Panc1 (cell line): Measurements from ENCODE around the gene UMOD. TPM values are rescaled to one million over a fixed set of nuclear protein-coding genes. Genes with fewer than 3 reads are reported as not detected.

Experiments
- ATAC-seq: fragments of 200-7000 bp; cut with Tn5 transposase; 2 replicates; pipeline ENCODE4 v1.9.1; 2020; ENCODE audit warnings: mild to moderate bottlenecking, moderate library complexity
- BruUV-seq: library from RNA; stranded (reverse); fragments of 400-500 nt; replicated peaks from 2 replicates; lab custom pipeline; 2021; lab: Mats Ljungman, UMichigan
- CTCF ChIA-PET: fragments of 300-600 bp; sonication (Branson Sonifier 250); formaldehyde crosslinking; loops from one replicate; lab custom pipeline; 2022; ENCODE audit warnings: antibody characterized with exemption; lab: Charles Lee
- POLR2A ChIA-PET: fragments of 300-600 bp; sonication (Branson Sonifier 250); formaldehyde crosslinking; loops from one replicate; lab custom pipeline; 2022; ENCODE audit warnings: antibody characterized with exemption; lab: Charles Lee
- DNase-seq: peaks from one replicate; pipeline ENCODE4 v3.0.0-alpha.2; 2010; ENCODE audit warnings: low read depth, low spot score
- H3K27ac ChIP-seq: 2 replicates; pipeline ENCODE4 v1.5.1; 2011; ENCODE audit warnings: mild to moderate bottlenecking, low read length, inconsistent platforms
- H3K27me3 ChIP-seq: fragments of 200-500 bp; sonication (Bioruptor generic); 2 replicates; pipeline ENCODE4 v1.6.0; 2014; ENCODE audit warnings: low read length, inconsistent platforms; ENCODE audit not compliant: control insufficient read depth, insufficient read depth
- H3K36me3 ChIP-seq: fragments of 200-500 bp; sonication (Bioruptor generic); 2 replicates; pipeline ENCODE4 v1.5.1; 2014; ENCODE audit warnings: inconsistent platforms, mild to moderate bottlenecking, low read length, moderate library complexity; ENCODE audit not compliant: control insufficient read depth, insufficient read depth
- H3K4me1 ChIP-seq: 2 replicates; pipeline ENCODE4 v1.5.1; 2011; ENCODE audit warnings: inconsistent platforms, mild to moderate bottlenecking, low read length, moderate library complexity; ENCODE audit not compliant: control insufficient read depth, insufficient read depth
- H3K4me3 ChIP-seq, 2 experiments: 2 replicates each; pipeline ENCODE4 v1.5.1; 2011 to 2012; ENCODE audit warnings: low read depth in 2 of 2, low read length in 2 of 2, mild to moderate bottlenecking in 2 of 2, inconsistent platforms in 1 of 2, moderate library complexity in 1 of 2
- H3K9me3 ChIP-seq: fragments of 200-500 bp; sonication (Bioruptor generic); 2 replicates; pipeline ENCODE4 v1.5.1; 2014; ENCODE audit warnings: low read depth, mild to moderate bottlenecking, inconsistent platforms, low read length, moderate library complexity; ENCODE audit not compliant: control insufficient read depth, insufficient read depth
- POLR2AphosphoS5 ChIP-seq: IDR thresholded peaks from 2 replicates; pipeline ENCODE4 v1.6.1; 2012; ENCODE audit warnings: mild to moderate bottlenecking, low read depth, low read length, moderate library complexity
- SIN3A ChIP-seq: IDR thresholded peaks from 2 replicates; pipeline ENCODE4 v1.6.1; 2012; ENCODE audit warnings: low read depth, mild to moderate bottlenecking, low read length, moderate library complexity, borderline replicate concordance; ENCODE audit not compliant: insufficient read depth
- TCF7L2 ChIP-seq: IDR thresholded peaks from 2 replicates; pipeline ENCODE4 v1.6.1; 2011; ENCODE audit warnings: mild to moderate bottlenecking, low read depth, low read length, inconsistent platforms
- in situ Hi-C: cut with HindIII; loops from 2 replicates; pipeline ENCODE4 v1.10.0; 2016; ENCODE audit warnings: low sequenced_read_pairs, low pct_unique_long_range_greater_than_20kb
- intact Hi-C: fragments of 100-400 bp; cut with micrococcal nuclease; formaldehyde crosslinking; loops from one replicate; pipeline ENCODE4 v1.10.0; 2022; ENCODE audit not compliant: unreplicated experiment
- total RNA-seq: library from RNA; stranded (reverse); gene quantifications from one replicate; pipeline ENCODE4 v1.2.1, GENCODE V29; 2021; ENCODE audit not compliant: unreplicated experiment
- TF ChIP-seq, protein P1 (sequence below): fragments of 450-650 bp; IDR thresholded peaks from 2 replicates; pipeline ENCODE4 v1.5.1; 2017; ENCODE audit warnings: mild to moderate bottlenecking
- TF ChIP-seq, protein P2 (sequence below), 2 experiments: IDR thresholded peaks; 2 replicates each; pipeline ENCODE4 v1.6.1; 2011 to 2012; ENCODE audit warnings: low read depth in 2 of 2, control low read depth in 1 of 2, low read length in 1 of 2, mild to moderate bottlenecking in 1 of 2, moderate library complexity in 1 of 2; ENCODE audit not compliant: insufficient read depth in 1 of 2

The UMOD gene
- total RNA-seq, 1 experiment from 2014 or later, result not detected

DNA sequence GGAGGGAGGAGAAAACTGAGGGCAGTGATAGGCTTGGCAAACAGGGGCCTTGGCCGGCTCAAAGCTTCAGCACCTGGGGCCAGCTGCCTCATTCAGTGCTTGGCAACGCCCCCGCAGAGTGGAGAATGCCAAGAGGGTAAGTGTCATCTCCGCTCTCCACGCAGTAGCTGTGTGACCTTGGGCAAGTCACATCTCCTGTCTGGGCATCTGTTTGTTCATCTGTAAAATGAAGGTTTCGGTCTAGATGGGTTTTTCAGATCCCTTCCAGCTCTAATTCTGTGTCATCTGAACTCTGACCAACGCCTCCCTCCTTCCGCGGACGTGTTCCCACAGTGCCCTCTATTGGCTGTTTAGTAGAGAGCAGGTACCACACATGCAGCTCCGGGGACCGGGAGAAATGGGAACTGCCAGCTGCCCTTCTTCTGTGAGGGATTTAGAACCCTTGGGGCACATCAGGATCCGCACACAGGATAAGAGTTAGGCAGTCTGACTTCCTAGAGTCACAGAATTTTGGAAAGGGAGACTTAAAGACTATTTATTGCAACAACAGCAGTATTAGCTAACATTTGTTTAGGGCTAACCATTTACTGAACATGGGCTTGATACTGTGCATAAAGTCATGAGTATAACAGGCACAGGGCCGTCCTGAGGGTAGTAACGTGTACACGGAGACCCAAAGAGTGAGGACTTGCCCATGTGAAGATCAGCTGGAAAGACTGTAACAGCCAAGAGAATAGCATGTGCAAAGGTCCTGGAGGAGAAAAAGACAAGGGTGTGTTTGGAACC is 52.0 kb downstream of the UMOD start:
- ATAC-seq (peak; percentile 97), DNase-seq (peak; percentile 43)
- in situ Hi-C loops, result no loop called here
- no TSS peak for BruUV-seq
- peaks cover 3% of the 10 kb centered on the region; the same call in 1 of the 2 replicates for H3K4me1 ChIP-seq
- no peak overlapping the region for H3K4me3 ChIP-seq
- H3K27ac ChIP-seq, result no peak overlapping the region
- intact Hi-C loops, result loop anchor here (1.0 kb wide), 1 partner anchor 393 kb away; no protein-coding TSS in a partner anchor
- H3K27me3 ChIP-seq, result peaks cover 21% of the 10 kb centered on the region
- POLR2A ChIA-PET, result interaction anchor here (0.5 kb wide), 1 partner anchor 71 kb away, joined by 5 read pairs; no protein-coding TSS in a partner anchor
- no peaks in the 10 kb centered on the region for H3K36me3 ChIP-seq
- CTCF ChIA-PET, result interaction anchor here (0.6 to 5.2 kb wide), 14 partner anchors 11 to 401 kb away, joined by 3 to 93 read pairs (median 5); no protein-coding TSS in a partner anchor
- no peaks in the 10 kb centered on the region for H3K9me3 ChIP-seq
- no peak for TF ChIP-seq POLR2AphosphoS5
- TF ChIP-seq TCF7L2, result no peak
- TF ChIP-seq, protein P1, sequence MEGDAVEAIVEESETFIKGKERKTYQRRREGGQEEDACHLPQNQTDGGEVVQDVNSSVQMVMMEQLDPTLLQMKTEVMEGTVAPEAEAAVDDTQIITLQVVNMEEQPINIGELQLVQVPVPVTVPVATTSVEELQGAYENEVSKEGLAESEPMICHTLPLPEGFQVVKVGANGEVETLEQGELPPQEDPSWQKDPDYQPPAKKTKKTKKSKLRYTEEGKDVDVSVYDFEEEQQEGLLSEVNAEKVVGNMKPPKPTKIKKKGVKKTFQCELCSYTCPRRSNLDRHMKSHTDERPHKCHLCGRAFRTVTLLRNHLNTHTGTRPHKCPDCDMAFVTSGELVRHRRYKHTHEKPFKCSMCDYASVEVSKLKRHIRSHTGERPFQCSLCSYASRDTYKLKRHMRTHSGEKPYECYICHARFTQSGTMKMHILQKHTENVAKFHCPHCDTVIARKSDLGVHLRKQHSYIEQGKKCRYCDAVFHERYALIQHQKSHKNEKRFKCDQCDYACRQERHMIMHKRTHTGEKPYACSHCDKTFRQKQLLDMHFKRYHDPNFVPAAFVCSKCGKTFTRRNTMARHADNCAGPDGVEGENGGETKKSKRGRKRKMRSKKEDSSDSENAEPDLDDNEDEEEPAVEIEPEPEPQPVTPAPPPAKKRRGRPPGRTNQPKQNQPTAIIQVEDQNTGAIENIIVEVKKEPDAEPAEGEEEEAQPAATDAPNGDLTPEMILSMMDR, result peak; percentile 95
- TF ChIP-seq, protein P2, sequence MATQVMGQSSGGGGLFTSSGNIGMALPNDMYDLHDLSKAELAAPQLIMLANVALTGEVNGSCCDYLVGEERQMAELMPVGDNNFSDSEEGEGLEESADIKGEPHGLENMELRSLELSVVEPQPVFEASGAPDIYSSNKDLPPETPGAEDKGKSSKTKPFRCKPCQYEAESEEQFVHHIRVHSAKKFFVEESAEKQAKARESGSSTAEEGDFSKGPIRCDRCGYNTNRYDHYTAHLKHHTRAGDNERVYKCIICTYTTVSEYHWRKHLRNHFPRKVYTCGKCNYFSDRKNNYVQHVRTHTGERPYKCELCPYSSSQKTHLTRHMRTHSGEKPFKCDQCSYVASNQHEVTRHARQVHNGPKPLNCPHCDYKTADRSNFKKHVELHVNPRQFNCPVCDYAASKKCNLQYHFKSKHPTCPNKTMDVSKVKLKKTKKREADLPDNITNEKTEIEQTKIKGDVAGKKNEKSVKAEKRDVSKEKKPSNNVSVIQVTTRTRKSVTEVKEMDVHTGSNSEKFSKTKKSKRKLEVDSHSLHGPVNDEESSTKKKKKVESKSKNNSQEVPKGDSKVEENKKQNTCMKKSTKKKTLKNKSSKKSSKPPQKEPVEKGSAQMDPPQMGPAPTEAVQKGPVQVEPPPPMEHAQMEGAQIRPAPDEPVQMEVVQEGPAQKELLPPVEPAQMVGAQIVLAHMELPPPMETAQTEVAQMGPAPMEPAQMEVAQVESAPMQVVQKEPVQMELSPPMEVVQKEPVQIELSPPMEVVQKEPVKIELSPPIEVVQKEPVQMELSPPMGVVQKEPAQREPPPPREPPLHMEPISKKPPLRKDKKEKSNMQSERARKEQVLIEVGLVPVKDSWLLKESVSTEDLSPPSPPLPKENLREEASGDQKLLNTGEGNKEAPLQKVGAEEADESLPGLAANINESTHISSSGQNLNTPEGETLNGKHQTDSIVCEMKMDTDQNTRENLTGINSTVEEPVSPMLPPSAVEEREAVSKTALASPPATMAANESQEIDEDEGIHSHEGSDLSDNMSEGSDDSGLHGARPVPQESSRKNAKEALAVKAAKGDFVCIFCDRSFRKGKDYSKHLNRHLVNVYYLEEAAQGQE (IDR thresholded peaks at IDR 0.05; ENCODE audit: insufficient read depth in 1 of 2, low read depth in 2 of 2, low read length in 1 of 2), result no peak

GRCh38 chr16:20298452-20298851 is 54.1 kb downstream of the UMOD start:
- in situ Hi-C loops, result no loop called here

More at GRCh38 chr16:20298452-20298851, 54.1 kb downstream of the UMOD start:
- DNase-seq (no peak), ATAC-seq (no peak)
- no peaks in the 10 kb centered on the region for H3K9me3 ChIP-seq
- ChIA-PET POLR2A (no interaction called here), CTCF (interaction anchor here (0.6 to 5.2 kb wide), 3 partner anchors 17 to 390 kb away, joined by 3 to 93 read pairs (median 3); no protein-coding TSS in a partner anchor)
- H3K27ac ChIP-seq, result no peak overlapping the region
- H3K36me3 ChIP-seq, result no peaks in the 10 kb centered on the region
- H3K4me3 ChIP-seq, result no peak overlapping the region
- intact Hi-C loops, result no loop called here
- peaks cover 3% of the 10 kb centered on the region; the same call in 1 of the 2 replicates for H3K4me1 ChIP-seq
- peaks cover 22% of the 10 kb centered on the region for H3K27me3 ChIP-seq
- TF ChIP-seq POLR2AphosphoS5 (no peak), TCF7L2 (no peak), SIN3A (no peak)
- TF ChIP-seq, protein P1, result no peak
- TF ChIP-seq, protein P2 (IDR thresholded peaks at IDR 0.05; ENCODE audit: insufficient read depth in 1 of 2, low read depth in 2 of 2, low read length in 1 of 2), result no peak
- no TSS peak for BruUV-seq
